ENCODE measurements around the gene MGAT4A.

The MGAT4A gene

DNA sequence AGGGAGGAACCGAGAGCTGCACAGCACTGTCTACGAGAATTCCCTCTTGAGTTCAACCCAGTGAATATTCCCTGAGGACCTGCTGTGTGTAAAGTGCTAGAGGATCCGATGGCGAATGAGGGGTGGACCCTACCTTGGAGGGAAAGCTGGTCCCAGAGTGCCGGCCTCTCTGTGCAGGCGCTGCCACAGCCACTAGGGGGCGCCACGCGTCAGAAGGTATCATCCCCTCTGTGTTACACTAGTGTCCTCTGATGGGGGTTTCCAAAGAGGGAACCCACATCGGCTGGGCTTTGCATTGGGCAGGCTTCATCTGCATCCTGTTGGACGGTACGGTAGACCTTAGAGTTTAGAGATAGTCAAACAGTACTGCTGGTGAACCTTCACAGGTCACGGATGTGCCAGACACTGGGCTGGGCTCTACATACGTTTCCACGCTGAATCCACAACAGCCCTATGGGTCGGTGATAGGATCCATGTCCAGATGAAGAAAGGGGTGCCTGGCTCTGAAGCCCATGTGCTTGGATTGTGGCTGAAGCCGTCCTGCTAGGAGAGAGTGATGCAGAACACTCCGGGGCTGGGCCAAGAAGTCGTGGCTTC is 161.6 kb downstream of the MGAT4A start:
- DNase-seq: peak; percentile 51

Data from CD4-positive, alpha-beta T cell treated with Interleukin-4 for 4 hours (primary cell).